Esophagus muscularis mucosa (tissue), 4 donors: ENCODE data around the gene RPRML. TPM values are rescaled to one million over a fixed set of nuclear protein-coding genes. Genes with fewer than 3 reads are reported as not detected.
"Not testable (repeated sequence)": the region's sequence is repeated elsewhere in the genome, so short reads cannot be mapped to it uniquely, and the experiment has no call there.

Source experiments
- DNase-seq: peaks from one replicate; pipeline ENCODE4 v3.0.0-alpha.2; 2017; ENCODE audit errors: extremely low spot score
- H3K27ac ChIP-seq, 4 donors: fragments of 200-600 bp; sonication (generic); replicated peaks in 1 of 4; 1 replicate in 3 of 4; 2 replicates in 1 of 4; pipeline ENCODE4 v1.5.1; 2016 to 2019; ENCODE audit warnings: mild to moderate bottlenecking in 1 of 4
- H3K27me3 ChIP-seq, 4 donors: fragments of 200-600 bp; sonication (generic); one replicate each; pipeline versions ENCODE4 v1.5.1 to v1.6.0; 2016 to 2019
- H3K36me3 ChIP-seq, 4 donors: fragments of 200-600 bp; sonication (generic); one replicate each; pipeline ENCODE4 v1.5.1; 2016 to 2019
- H3K4me1 ChIP-seq, 4 donors: fragments of 200-600 bp; sonication (generic); one replicate each; pipeline ENCODE4 v1.5.1; 2016 to 2019
- H3K4me3 ChIP-seq, 4 donors: fragments of 200-600 bp; sonication (generic); 1 replicate in 2 of 4; 2 replicates in 2 of 4; pipeline ENCODE4 v1.5.1; 2016 to 2019; ENCODE audit warnings: mild to moderate bottlenecking in 4 of 4, moderate library complexity in 1 of 4
- H3K9me3 ChIP-seq, 4 donors: fragments of 200-600 bp; sonication (generic); 1 replicate in 3 of 4; 2 replicates in 1 of 4; pipeline ENCODE4 v1.5.1; 2016 to 2019
- EP300 ChIP-seq: sonication (generic); formaldehyde crosslinking; IDR thresholded peaks from one replicate; pipeline ENCODE4 v1.6.1; 2017; ENCODE audit warnings: antibody characterized with exemption
- POLR2A ChIP-seq: fragments of 450-650 bp; IDR thresholded peaks from one replicate; pipeline ENCODE4 v1.6.1; 2017; ENCODE audit warnings: antibody characterized with exemption, moderate library complexity, mild to moderate bottlenecking, low read depth
- POLR2AphosphoS5 ChIP-seq, 2 donors: sonication (generic); formaldehyde crosslinking; IDR thresholded peaks; one replicate each; pipeline ENCODE4 v1.6.1; 2017; ENCODE audit warnings: antibody characterized with exemption in 2 of 2
- WGBS: methylation state at CpG from one replicate; pipeline ENCODE4 v1.1.5; 2018; 5-methylcytosine and 5-hydroxymethylcytosine counted together
- intact Hi-C: fragments of 100-400 bp; cut with DNase I; formaldehyde crosslinking; loops from one replicate; pipeline ENCODE4 v1.15.1; 2023
- total RNA-seq, 4 donors: library from RNA; depleted of rRNA; stranded (reverse); fragments of >200 nt; gene quantifications; one replicate each; pipeline versions ENCODE4 v1.1.0 to v1.2.1, GENCODE V29; 2016
- TF ChIP-seq, protein P1 (sequence below), 3 experiments: fragments of 200-600 bp in 2 of 3; fragments of 450-650 bp in 1 of 3; sonication (generic) in 2 of 3; IDR thresholded peaks; one replicate each; pipeline ENCODE4 v1.5.1; 2017 to 2019; ENCODE audit warnings: antibody characterized with exemption in 3 of 3, mild to moderate bottlenecking in 2 of 3, moderate library complexity in 1 of 3

Gene RPRML
- total RNA-seq, 4 donors from 2014 or later: 0.26 to 0.50 TPM; not detected in 2

DNA sequence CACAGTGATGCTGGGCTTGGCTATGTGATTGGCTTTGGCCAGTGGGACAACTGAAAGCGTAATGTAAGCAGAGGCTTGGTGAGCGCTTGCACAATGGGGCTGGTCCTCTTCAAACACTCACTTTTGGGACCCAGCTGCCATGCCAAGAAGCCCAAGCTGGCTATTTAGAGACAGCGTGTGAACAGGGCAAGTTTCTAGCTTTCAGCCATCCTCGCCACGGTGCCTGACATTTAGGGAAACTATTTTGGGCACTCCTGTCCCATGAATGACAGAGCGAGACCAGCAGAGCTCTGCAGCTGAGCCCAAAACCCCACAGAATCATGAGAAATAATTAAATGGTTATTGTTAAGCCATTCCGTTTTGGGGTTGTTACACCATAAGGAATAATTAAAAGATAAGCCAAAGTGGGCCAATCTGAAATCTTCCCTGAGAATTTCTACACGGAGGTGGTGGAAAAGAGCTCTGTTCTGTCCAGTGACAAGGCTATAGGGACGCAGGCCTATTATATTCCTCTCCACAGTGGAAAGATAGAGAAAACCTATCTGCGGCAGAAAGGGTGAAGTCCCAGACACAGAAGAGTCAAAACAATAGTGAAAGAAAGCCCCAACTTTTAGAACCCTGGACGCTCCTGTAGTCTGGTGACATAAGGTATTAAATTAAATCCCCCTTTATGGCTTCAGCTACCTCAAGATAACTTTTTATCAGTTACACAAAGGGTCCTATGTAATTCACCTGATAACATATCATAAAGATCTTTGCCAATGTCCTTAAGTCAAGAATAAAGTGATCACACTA lies 10.8 kb upstream of the RPRML start:
- Histone ChIP-seq H3K27ac (no peak overlapping the region), H3K27me3 (no peaks in the 10 kb centered on the region), H3K4me1 (no peaks in the 10 kb centered on the region), H3K36me3 (peaks cover 0 to 4% (median 0%) of the 10 kb centered on the region in 4 donors), H3K9me3 (no peaks in the 10 kb centered on the region), H3K4me3 (no peak overlapping the region)
- DNase-seq: no peak
- intact Hi-C loops: no loop called here
- 90% methylated on average over 11 of the region's 11 CpGs for WGBS
- TF ChIP-seq POLR2AphosphoS5 (IDR thresholded peaks at IDR 0.05): no peak
- TF ChIP-seq EP300: no peak
- TF ChIP-seq, protein P1, sequence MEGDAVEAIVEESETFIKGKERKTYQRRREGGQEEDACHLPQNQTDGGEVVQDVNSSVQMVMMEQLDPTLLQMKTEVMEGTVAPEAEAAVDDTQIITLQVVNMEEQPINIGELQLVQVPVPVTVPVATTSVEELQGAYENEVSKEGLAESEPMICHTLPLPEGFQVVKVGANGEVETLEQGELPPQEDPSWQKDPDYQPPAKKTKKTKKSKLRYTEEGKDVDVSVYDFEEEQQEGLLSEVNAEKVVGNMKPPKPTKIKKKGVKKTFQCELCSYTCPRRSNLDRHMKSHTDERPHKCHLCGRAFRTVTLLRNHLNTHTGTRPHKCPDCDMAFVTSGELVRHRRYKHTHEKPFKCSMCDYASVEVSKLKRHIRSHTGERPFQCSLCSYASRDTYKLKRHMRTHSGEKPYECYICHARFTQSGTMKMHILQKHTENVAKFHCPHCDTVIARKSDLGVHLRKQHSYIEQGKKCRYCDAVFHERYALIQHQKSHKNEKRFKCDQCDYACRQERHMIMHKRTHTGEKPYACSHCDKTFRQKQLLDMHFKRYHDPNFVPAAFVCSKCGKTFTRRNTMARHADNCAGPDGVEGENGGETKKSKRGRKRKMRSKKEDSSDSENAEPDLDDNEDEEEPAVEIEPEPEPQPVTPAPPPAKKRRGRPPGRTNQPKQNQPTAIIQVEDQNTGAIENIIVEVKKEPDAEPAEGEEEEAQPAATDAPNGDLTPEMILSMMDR (IDR thresholded peaks at IDR 0.05): no peak
- no peak for TF ChIP-seq POLR2A

DNA sequence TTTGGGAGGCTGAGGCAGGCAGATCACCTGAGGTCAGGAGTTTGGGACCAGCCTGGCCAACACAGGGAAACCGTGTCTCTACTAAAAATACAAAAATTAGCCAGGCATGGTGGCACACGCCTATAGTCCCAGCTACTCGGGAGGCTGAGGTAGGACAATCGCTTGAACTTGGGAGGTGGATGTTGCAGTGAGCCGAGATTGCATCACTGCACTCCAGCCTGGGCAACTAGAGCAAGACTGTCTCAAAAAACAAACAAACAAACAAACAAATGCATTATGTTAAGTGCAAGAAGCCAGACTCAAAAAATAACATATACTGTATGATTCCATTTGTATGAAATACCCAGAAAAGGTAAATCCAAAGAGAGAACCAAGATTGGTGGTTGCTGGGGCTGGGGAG lies 8.9 kb upstream of the RPRML start:
- WGBS: 85% methylated on average over 5 of the region's 5 CpGs
- H3K9me3 ChIP-seq, H3K4me1 ChIP-seq, intact Hi-C loops, H3K36me3 ChIP-seq, H3K4me3 ChIP-seq, DNase-seq, H3K27me3 ChIP-seq, H3K27ac ChIP-seq: not testable (repeated sequence)

DNA sequence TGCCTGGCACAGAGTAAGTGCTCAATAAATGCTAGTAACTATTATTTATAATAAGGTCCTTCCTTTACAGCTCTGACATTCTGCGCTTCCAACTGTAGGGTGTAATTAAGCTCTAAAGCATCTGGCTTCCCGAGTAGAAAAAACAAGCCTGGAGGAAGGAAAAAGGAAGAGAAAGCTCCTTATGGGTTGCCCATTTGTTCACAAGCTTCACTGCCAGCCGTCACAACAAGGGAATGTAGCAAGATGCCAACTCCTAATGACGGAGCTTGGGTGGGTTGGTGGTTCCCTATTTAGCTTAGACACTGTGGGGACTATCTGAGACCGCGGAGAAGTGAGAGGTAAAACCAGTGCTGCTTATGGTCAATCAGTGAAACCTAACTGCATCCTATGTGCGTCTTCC lies 7.3 kb upstream of the RPRML start:
- H3K4me3 ChIP-seq: no peak overlapping the region
- intact Hi-C loops: no loop called here
- TF ChIP-seq POLR2AphosphoS5 (IDR thresholded peaks at IDR 0.05): no peak
- TF ChIP-seq POLR2A: no peak
- no peak for TF ChIP-seq EP300
- TF ChIP-seq, protein P1 (IDR thresholded peaks at IDR 0.05): no peak
- H3K27ac ChIP-seq: no peak overlapping the region
- WGBS: 81% methylated on average over 7 of the region's 7 CpGs
- peaks cover 0 to 4% (median 0%) of the 10 kb centered on the region in 4 donors for H3K36me3 ChIP-seq
- no peaks in the 10 kb centered on the region for H3K4me1 ChIP-seq
- no peak for DNase-seq
- H3K27me3 ChIP-seq: peaks cover 0 to 9% (median 0%) of the 10 kb centered on the region in 4 donors
- no peaks in the 10 kb centered on the region for H3K9me3 ChIP-seq

DNA sequence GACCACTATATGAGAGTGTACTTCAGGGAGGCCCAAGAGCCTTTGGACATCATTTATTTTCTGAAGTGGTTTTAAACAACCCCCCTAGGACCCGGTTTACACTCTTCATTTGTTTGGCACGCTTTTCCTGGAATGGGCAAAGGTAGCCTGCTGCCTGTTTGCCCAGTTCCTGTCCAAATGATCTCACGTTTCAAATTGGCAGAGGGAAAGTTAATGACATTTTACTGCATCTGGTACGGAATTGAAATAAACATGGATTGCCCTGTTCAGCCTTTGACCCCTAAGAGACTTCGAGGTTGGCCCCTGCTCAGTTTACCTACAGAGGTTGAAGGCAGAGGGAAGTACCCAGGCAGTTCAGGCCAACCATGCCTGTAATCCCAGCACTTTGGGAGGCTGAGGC lies 5.8 kb upstream of the RPRML start:
- Histone ChIP-seq H3K36me3 (peaks cover 0 to 4% (median 0%) of the 10 kb centered on the region in 4 donors), H3K4me3 (no peak overlapping the region), H3K27ac (no peak overlapping the region), H3K27me3 (peaks cover 0 to 22% (median 0%) of the 10 kb centered on the region in 4 donors), H3K9me3 (no peaks in the 10 kb centered on the region), H3K4me1 (peaks cover 0 to under 1% (median under 1%) of the 10 kb centered on the region in 4 donors)
- DNase-seq: no peak
- TF ChIP-seq, protein P1 (IDR thresholded peaks at IDR 0.05): no peak
- TF ChIP-seq POLR2AphosphoS5 (IDR thresholded peaks at IDR 0.05): no peak
- no peak for TF ChIP-seq EP300
- no peak for TF ChIP-seq POLR2A
- intact Hi-C loops: no loop called here
- WGBS: 67% methylated on average over 5 of the region's 5 CpGs

DNA sequence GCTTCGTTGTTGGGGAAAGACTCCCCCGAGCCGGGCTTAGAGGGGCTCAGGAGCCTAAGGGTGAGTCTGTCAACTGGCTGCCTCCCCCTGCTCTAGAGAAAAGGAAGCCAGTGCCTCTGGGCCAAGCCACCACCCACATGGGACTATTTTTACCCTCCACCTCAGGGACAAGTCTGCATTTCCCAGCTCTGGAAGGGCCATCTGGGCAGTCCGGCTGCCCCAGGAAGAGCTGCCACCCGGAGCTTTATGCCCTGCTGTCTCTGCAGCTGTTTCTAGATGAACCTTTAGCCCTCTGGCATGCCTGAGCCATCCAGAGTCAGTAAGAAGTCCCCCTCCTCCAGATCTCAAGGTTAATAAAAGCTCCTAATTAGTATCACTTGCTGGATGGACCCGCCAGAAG lies 5.3 kb upstream of the RPRML start:
- H3K27ac ChIP-seq: no peak overlapping the region

More for the DNA sequence above, 5.3 kb upstream of the RPRML start:
- TF ChIP-seq POLR2AphosphoS5 (IDR thresholded peaks at IDR 0.05): no peak
- TF ChIP-seq, protein P1 (IDR thresholded peaks at IDR 0.05): no peak
- no peak for TF ChIP-seq EP300
- TF ChIP-seq POLR2A: no peak
- H3K27me3 ChIP-seq: peaks cover 0 to 26% (median 1%) of the 10 kb centered on the region in 4 donors
- WGBS: 77% methylated on average over 6 of the region's 6 CpGs
- intact Hi-C loops: no loop called here
- H3K36me3 ChIP-seq: peaks cover 0 to 4% (median 0%) of the 10 kb centered on the region in 4 donors
- H3K4me3 ChIP-seq: no peak overlapping the region
- DNase-seq: no peak
- no peaks in the 10 kb centered on the region for H3K9me3 ChIP-seq
- peaks cover 3 to 6% (median 6%) of the 10 kb centered on the region in 4 donors for H3K4me1 ChIP-seq
